ENCODE results near the gene WAPL. TPM values are rescaled to one million over a fixed set of nuclear protein-coding genes. Genes with fewer than 3 reads are reported as not detected.
A peak's percentile ranks its signal among the peaks of the same experiment; 100 is the strongest.

The WAPL gene
- total and polyA plus RNA-seq, 9 of the 15 experiments (the other 6 are each of a cell fraction or from before 2014, with no cell fraction given): 14.3 to 36.4 (median 25.3) TPM

DNA sequence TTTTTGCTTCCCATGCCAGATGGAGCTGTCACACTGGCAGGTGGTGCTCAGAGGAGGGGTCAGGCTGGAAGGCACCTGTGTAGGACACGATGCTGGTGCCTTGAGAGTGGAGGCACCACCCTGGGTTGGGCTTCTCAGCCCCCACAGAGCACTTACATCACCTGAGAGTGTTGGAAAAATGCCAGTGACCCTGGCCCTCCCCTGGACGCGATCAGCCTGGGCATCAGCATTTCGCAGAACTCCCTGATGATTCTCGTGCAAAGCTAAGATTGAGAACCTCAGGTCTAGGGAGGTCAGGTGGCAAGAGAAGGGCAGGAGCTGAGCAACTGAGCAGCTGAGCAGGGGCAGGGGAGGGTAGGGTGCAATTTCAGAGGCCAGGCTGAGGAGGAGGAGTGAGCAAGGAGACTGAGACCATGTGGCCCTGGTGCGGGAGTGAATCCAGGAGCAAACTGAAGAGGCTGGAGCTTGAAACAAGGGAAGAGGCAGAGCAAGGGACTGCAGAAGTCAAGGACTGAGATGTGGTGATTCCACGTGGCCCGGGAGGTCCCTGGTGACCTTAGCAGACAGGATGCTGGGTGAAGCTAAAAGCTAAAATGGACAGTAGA is 130.3 kb downstream of the WAPL start:
- in situ Hi-C loops (cut with MboI): no loop called here
- H2AFZ ChIP-seq (ENCODE audit: low read depth, low read length): no peak overlapping the region
- ChIA-PET POLR2A (no interaction called here), CTCF (ENCODE audit: low intra/inter-chr PET ratio) (no interaction called here)
- no peak for ATAC-seq
- no peak overlapping the region for H3K4me3 ChIP-seq
- no TSS peak for BruUV-seq (replicated peaks)
- no peaks in the 10 kb centered on the region for H3K79me2 ChIP-seq (ENCODE audit: control insufficient read depth, insufficient read depth, low read length)
- 0 out of 2 replicates have a peak, but pooled peaks have one; percentile 21 for TF ChIP-seq NFIC (IDR thresholded peaks at IDR 0.05)
- TF ChIP-seq, protein P1, sequence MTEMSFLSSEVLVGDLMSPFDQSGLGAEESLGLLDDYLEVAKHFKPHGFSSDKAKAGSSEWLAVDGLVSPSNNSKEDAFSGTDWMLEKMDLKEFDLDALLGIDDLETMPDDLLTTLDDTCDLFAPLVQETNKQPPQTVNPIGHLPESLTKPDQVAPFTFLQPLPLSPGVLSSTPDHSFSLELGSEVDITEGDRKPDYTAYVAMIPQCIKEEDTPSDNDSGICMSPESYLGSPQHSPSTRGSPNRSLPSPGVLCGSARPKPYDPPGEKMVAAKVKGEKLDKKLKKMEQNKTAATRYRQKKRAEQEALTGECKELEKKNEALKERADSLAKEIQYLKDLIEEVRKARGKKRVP (CRISPR knock-in tag; IDR thresholded peaks at IDR 0.05): no peak
- TF ChIP-seq FOXP1 (CRISPR knock-in tag; IDR thresholded peaks at IDR 0.05): no peak
- no peak for FAIRE-seq
- no peak overlapping the region for H3K4me2 ChIP-seq (ENCODE audit: insufficient read depth, low read length)
- 4% methylated on average over 3 of the region's 8 CpGs for WGBS (ENCODE audit: insufficient coverage, low coverage, missing lambda C conversion rate)
- intact Hi-C loops (cut with micrococcal nuclease): no loop called here
- H3K4me1 ChIP-seq (replicated peaks in 1 of 2; ENCODE audit: control insufficient read depth in 2 of 2, insufficient read depth in 2 of 2, low read length in 2 of 2): peaks cover 0 to 6% of the 10 kb centered on the region in 2 experiments; a peak in 3 of 5 replicates
- H3K9me1 ChIP-seq (ENCODE audit: control insufficient read depth, insufficient read depth, low read length): no peaks in the 10 kb centered on the region
- no peaks in the 10 kb centered on the region for H4K20me1 ChIP-seq (replicated peaks; ENCODE audit: control insufficient read depth, insufficient read depth, low read length)
- H3K27me3 ChIP-seq (ENCODE audit: control insufficient read depth in 2 of 2, insufficient read depth in 2 of 2, low read length in 2 of 2): peaks cover 0 to 6% of the 10 kb centered on the region in 2 experiments; a peak in 1 of 5 replicates
- H3K36me3 ChIP-seq (ENCODE audit: control insufficient read depth, insufficient read depth, low read length): no peaks in the 10 kb centered on the region
- H3K9ac ChIP-seq (ENCODE audit: insufficient read depth in 1 of 2, low read depth in 2 of 2, low read length in 2 of 2): 0 out of 4 replicates have a peak overlapping the region, but pooled peaks of 1 of the 2 experiments have one; percentile 22
- H3K27ac ChIP-seq (ENCODE audit: extremely low read depth, low read depth, low read length): no peak overlapping the region
- H3K9me3 ChIP-seq (replicated peaks; ENCODE audit: control insufficient read depth, insufficient read depth, low read depth, low read length): no peaks in the 10 kb centered on the region
- DNase-seq (ENCODE audit: extremely low read depth in 1 of 4, low spot score in 3 of 4): no peak

Measured in K562 (cell line).